NOMO-1 treated with dmso at 0.1 percent for 144 hours (cell line): ENCODE measurements around the gene RAPGEF3.

ENCODE experiments used
- DNase-seq: peaks from one replicate; lab custom pipeline; 2025; ENCODE audit not compliant: unreplicated experiment; lab: John Stamatoyannopoulos, UW

RAPGEF3 gene

DNA sequence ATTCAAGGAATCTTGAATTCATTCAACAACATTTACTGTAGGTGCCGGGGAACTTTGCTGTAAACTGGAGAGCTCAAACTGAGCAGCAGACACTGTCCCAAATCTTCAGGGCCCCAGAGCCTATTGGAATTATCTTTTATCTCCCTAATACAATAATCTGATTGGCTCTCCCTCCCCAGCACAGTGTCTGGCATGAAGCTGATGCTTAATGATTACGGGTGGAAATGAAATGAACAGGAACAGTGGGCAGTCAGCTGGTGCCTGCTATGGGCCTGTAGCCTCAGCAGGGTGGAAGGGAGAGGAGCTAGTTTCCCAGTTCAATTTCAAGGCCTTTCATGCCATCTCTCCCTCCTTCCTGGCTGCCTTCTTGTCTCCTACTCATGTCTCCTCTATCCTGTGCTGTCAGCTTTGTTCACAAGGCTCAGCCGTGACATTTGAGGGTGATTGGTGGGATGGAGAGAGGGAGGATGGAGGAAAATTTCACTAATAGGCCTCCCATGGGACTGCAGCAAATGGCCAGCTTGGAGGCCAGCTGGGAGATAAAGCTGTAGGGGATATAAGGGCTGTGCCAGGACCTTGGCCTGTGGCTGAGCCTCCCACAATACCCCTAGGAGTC, 4.3 kb upstream of the RAPGEF3 start:
- DNase-seq = no peak

DNA sequence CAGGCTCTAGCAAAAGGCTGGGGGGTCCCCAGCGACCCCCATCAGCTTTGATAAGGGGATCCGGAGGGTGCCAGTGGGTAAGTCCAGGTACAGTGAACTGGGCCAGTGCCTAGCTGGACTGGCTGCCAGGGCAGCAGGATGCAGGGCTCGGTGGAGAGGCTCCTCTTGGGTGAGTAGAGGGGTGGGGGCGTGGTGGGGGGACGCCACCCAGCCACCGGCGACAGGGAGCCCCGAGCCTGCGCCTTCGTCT, 171 bp downstream of the RAPGEF3 start:
- no peak for DNase-seq

DNA sequence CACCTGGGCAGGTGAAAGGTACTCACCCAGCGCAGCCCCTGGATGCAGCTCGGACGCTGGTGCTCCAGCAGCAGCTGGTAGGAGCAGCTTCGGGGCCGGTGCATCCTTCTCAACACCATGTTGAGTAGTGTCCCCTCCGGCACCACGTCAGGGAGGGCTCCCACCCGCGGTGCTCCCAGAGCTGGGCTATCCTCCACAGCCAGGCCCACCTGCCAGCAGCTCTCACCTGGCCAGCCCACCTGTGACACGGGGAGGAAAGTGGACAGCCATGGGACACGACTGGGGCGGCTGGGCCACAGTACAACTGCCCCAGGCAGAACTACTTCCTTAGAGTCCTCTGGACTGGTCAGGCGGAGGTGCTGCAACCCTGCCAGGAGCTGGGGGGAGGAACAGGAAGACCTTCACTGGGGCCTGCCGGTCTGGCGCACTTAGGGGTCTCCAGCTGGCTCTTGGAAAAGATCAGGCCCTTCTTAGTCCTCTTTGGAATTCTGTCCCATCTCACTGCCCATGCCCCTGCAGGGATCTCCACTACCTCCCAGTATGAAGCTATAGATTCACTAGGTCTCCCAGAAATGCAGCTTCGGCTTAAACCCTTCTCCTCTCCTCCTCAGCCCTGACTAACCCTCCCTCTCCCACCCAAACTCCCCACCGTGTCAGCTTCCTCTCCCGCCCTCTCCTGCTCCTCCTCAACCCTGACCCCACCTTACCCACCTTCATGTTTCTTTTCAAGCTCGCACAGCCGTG, 668 bp downstream of the RAPGEF3 start:
- no peak for DNase-seq

DNA sequence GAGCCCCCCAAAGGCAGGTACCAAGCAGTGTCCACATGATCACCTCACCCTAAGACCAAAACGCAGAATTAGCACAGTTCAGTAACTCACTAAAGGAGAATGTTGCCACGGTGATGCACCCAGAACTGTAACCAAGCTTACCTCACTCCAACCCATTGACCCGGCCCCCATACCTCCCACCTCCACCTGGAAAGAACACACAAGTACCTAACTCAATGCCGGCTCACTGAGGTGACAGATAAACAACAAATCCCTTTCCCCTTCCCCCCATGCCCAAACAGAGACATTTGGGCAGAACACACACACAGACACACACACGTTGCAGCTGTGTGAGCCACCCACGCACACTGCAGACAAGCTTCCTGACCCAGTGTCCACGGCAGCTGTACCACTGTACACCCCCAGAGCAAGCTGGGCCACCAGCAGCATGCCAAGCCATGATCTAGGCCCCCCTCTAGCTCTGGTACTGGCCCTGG, 1.3 kb downstream of the RAPGEF3 start:
- no peak for DNase-seq

DNA sequence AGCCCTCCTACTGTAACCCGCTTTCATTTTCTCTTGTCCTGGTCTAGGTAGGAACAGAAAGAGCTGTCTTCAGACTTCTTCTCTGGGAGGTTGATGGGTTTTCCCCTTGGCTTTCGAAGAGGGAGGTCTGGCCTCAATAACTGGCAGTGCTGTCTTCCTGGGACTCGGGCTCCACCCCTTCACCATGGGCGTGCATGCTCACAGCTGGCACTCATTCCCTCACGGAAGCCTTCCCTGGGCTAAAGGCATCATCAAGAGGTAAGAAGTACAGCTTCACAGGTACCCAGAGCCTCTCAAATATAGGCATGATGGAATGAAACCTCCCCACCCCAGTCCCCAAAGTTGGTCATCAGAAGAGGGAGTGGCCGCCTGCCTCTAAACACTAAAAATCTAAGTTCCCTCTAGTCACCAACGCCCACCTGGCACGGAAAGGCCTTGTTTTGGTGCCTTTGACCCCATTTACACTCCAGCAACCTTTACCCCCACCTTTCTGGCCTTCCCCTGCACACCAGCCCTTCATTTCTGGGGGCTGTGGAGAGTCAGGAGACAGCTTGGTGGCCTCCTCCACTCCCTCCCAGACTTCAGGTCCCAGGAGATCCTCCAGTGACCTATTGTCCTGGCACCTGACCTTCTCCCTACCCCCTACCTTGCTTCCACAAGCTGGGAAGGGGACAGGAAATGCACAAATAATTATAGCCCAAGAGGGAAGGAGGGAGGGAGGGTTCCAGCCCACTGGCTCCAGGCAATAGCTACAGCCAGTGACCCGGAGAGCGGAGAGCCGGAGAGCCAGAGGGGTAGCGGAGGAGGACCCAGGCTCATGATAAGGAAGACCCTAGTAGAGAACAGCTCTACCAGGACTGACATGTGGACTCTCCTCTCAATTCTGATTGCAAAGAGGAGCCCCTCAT, 2.8 kb downstream of the RAPGEF3 start:
- DNase-seq = no peak

DNA sequence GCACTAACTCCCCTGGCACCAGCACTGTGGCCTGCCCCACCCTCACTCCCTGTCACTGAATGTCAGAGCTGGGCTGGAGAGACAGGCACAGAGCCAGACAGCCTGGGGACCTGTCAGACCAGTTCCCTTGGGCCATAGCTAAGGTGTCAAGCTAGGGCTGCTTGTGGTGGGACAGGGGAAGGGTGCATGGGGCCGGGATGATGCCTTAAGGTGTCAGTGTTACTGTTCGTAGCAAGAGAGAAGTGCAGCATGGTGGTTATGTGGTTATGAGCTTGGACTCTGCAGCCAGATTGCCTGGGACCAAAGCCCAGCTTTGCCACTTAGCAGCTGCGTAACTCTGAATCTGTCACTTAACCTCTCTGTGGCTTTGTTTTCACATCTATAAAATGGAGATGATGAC, 3.8 kb downstream of the RAPGEF3 start:
- DNase-seq = no peak

DNA sequence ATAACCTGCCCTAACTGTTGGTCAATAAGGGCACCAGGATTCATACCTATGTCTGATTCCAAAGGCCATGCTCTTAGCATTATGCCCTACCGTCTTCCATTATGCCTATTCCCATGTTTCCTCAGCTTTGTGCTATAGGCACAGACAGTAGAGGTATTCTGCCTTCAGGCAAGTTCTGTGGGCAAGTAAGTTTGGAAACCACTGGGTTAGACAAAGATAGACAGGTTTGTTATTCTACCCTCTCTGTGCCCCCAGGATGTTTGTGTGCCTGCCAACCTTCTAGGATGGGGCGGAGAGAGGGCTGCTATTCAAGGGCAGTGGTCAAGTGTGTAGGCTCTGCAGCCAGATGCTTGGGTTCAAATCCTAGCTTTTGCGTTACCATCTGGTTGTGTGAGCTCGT, 4.6 kb downstream of the RAPGEF3 start:
- no peak for DNase-seq

DNA sequence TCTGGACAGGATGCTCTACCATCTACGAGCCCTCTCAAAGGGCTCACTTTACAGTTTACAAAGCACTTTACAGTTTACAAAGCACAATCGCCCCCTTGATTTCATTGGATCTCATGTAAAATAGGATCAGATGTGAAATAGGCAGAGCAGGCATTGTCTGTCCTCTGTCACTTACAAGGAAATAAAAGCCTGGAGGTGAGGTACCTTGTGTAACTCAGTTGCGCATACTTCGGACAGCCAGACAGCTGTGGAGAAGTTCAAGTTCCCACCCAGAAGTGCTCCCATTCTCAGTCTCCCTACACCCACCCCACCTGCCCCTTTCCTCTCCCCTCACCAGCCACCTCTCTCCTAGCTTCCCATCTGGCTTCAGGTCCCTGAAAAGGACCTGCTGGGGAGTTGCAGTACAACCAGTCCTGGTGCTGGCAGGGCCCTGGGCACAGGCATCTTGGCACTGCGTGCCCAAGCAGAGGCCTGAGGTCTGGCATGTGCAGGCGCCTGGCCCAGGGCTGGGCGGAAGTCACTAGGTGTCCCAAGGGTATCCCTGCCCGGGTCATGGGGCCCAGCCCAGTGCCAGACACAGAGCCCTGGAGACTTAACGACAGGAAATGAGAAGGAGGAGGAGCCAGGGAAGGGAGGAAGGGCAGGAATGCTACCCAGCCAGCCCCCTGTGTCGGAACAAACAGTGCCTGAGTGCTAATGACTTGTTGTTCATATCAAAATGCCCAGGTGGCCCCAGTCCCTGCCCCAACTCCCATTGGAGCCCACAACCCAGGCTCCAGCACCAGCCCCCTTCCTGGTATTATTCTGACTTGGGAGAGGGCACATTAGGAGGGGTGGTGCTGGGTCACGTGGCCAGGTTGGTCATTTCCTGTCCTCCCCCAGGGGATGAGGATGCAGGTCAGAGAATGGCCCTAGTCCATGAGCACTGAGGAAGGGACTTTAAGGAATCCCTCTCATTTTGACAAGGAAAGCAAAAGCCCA, 5.4 kb downstream of the RAPGEF3 start:
- no peak for DNase-seq

DNA sequence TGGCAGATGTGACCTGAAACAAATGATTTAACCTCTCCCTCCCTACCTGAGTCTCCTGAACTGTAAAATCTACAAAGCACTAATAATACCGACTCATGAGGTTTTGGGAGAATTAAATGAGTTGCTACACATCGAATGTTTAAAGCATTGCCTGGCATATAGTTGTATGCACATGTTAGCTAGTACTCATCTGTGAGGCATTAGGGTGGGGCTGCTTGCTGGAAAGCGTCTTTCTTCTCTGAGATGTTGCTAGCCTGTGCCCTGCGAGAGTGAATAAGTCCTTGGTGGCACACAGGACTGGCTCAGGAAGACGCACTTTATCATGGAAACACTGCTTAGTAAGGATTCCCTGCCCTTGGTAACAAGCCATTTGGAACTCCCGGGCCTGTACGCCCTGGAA, 6.1 kb downstream of the RAPGEF3 start:
- no peak for DNase-seq

DNA sequence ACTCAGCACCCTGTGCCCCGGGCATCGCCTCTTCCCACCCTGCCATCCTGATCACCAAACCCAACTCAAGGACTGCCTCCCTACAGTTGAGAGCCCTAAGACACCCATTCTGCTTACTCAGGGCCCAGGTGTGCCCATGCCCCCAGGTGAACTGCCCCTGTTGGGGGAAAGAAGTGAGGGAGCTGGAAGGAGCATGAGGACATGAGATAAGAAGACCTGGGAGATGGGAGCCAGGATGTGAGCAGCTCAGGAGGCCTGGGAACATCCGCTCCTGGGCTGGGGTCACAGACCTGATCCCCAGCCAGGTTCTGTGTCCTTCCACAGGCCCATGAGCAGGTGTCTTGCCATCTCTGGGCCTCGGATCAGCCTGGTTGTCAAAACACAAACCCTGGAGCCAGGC, 6.6 kb downstream of the RAPGEF3 start:
- DNase-seq = no peak

DNA sequence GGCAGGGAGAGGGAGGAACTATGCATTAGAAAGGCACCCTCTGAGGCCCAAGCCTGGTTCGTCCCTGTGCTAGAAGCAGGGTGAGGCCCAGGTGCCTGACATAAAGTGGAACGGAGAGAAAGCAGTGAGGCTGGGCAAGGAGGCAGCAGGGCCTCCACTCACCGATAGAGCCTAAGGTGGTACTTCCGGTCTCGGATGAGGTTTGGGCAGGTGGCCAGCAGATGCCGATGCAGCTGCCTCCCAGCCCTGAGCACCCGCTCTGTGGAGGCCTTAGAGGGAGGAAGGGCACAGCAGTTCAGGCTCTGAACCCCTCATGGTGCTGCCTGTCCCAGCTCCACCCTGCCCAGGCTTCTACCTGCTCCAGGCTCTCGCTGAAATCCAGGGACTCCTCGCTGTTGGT, 7.1 kb downstream of the RAPGEF3 start:
- no peak for DNase-seq

DNA sequence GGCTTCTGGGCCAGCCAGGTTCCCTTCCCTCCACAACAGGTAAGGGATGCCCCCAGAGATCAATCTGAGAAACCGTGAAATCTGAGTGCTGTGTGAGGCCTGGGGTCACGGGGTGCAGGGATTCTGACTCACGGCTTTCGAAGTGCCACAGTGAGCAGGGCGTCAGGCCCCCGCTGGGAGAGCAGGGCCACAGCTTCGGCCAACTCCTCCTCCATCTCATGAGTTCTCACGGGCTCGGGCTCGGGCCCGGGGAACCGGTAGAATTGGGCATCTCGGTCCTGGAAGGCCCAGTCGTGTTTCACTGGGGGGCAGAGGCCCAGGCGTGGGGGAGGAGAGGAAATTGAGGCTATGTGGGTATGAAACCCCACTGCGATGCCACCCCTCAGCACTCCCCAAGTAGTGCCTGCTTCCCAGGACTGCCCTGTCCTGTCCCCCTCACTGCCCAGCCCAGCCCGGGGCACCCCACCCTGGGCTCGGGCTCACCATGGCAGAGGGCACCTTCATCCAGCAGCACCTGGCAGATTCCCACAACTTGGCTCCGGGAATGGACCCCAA, 7.7 kb downstream of the RAPGEF3 start:
- DNase-seq = no peak

DNA sequence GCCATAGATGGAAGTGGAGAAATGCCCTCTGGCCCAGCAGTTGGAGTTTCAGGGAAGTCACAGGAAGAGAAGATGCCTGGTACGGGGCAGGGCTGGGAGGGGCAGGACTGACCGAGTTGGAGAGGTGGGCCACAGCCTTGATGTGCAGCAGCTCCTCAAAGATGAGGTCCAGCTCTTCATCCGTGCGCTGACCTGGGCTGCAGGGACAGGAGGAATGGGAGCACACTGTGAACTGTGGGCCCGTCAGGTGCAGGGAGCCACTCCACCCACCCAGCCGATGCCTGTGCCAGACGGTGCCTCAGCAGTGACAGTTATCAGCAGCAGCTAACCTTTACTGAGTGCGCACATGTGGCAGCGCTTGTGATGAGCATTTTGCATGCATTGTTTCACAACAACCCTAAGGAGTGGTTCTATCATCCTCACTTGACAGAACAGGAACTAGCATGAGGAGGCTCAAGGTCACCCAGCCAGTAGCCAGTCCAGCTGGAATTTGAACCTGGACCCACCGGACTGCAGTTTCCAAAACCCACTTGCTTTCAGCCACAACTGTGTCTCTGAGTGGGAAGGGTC, 8.4 kb downstream of the RAPGEF3 start:
- peak; percentile 32 for DNase-seq

DNA sequence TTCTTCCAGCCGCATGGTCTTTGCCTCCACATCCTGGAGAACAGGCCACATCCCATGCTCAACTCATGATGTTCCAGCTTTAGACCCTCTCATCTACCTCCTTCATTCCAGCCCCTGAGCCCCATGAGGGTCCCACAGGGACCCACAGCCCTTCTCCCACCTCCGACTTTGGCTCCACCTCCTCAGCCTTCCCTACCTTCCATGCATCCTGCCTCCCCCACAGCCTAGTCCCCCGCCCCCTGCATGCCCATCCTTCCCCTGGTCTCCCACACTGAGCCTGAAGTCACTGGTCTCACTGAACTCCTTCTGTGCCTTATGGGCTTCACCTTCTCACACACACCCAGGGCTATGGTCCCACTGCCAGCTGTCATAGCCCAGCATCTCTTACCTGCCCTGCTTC, 9.8 kb downstream of the RAPGEF3 start:
- DNase-seq = no peak

DNA sequence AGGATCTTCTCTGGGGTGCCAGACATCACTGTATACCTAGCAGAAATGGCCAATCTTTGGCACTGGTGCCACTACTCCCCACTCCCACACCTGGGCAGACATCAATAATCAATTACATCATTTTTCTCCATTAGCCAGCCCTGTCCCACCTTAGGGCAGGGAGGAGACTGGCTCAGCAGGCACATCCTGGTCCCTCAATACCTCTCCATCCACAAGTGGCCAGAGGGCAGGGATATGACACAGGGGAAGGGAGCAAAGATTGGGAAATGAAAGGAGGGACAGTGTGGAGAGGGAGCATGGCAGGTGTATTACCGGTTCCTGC, 10.2 kb downstream of the RAPGEF3 start:
- no peak for DNase-seq

DNA sequence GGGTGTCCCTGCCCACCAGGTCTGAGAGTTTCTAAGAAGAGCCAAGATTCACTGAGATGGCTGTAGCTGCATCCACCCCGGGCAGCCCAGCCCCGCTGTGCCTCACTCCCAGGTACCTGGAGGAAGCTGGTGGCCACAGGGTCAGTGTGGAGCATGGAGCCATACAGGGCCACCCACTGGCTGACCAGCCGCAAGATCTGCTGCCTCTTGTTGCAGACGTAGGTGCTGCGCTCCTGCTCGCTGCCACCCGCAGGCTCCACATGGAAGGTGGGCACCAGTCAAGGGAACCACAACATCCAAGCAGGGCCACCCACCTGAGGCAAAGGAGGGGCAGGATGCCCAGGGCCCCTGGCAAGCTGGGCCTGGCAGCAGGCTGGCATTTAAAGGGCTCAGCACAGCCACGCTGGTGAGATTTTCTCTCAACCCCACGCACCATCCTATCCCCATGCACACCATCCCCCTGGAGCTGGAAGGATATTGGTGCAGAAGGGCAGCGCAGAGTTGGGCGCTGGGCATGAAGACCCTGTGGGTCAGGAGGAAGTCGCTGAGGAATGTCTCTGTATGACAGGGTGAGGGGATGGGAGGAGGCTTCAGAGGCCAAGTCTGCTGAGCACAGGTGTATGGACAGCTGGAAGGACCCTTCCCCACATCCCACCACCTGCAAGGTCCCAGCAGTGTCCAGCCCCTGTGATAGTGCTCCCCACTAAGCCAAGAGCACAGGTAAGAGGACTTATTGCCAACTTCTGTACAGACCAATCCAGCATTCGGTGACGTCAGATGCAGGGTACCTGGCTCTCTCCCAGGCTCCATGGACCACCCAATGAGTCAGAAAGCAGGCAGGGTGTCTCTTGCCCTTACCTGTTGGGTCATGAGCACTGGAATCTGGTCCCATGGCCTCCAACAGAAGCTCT, 10.8 kb downstream of the RAPGEF3 start:
- DNase-seq = no peak

DNA sequence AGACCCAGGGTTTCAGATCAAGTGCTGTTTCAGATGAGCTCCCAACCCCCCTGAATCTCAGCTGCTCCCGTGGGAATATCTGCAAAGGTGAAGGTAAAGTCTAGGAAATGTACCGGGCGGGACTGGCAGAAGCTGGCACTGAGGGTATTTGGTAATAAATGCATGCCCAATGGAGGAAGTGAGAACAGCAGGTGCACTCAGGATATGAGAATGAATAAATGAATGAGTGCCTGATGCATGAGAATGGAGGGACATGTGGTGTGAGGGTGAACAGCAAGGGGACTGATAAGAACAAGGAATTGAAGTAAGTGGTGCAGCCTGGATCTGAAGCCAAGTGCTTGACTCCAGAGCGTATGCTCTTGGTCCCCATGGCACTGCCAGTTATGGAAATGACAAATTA, 11.6 kb downstream of the RAPGEF3 start:
- DNase-seq = no peak

DNA sequence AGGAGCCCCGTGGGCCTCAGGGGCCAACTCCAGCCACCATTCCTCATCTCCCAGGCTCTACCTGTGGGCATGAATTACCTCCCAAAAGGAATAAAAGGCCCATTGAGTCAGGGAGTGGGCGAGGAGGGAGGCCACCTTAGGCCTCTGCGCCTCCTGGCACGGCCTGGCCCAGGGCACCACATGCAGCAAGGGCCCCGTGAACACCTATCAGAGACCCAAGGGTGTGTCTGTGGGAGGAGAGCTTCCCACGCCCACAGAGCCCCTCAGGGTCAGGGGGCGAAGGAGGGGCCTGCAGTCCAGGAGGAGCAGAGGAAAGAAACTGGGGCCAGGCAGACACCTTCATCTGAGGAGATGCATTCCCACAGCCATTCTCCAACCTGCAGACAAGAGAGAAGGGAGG, 12.2 kb downstream of the RAPGEF3 start:
- no peak for DNase-seq

DNA sequence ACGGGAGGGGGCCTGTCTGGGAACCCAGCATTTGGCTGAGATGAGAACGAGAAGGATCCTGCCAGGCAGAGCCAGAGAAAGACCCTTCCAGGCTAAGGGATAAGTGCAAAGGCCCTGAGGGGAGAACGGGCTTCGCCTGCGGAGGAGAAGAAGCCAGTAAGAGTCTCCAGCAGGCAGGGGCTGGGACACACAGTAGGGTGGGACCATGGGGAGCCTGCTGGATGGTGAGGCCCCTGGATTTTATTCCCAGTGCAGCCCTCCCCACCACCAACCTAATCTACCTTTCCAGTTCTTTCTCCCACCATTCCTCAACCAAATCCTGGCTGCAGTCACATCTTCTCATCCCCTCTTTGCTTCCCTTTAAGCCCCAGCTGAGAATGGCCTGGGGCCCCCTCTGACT, 12.6 kb downstream of the RAPGEF3 start:
- no peak for DNase-seq
